HEK293 (cell line): ENCODE measurements around the gene TMEM255B.

Source experiments
- CTCF ChIA-PET: fragments of 350-600 bp; formaldehyde crosslinking; extraction: SDS; loops from one replicate; lab custom pipeline; 2021; ENCODE audit warnings: antibody characterized with exemption; lab: Yijun Ruan, JAX
- POLR2A ChIA-PET: fragments of 300-600 bp; formaldehyde crosslinking; extraction: SDS; loops from one replicate; lab custom pipeline; 2020; ENCODE audit warnings: antibody characterized with exemption, inconsistent platforms; lab: Yijun Ruan, JAX
- H3K27ac ChIP-seq: fragments of 200-500 bp; sonication (Bioruptor generic); 2 replicates; pipeline ENCODE4 v1.5.1; 2014; ENCODE audit warnings: low read depth, low read length, control low read depth, inconsistent platforms; ENCODE audit errors: extremely low read depth
- H3K36me3 ChIP-seq, 2 experiments: fragments of 200-500 bp in 1 of 2; sonication (Bioruptor generic) in 1 of 2; 1 replicate in 1 of 2; 2 replicates in 1 of 2; pipeline ENCODE4 v1.5.1; 2014 to 2017; ENCODE audit warnings: inconsistent platforms in 2 of 2, low read length in 2 of 2; ENCODE audit not compliant: control insufficient read depth in 2 of 2, insufficient read depth in 1 of 2
- H3K4me1 ChIP-seq: fragments of 200-500 bp; sonication (Bioruptor generic); 2 replicates; pipeline ENCODE4 v1.5.1; 2014; ENCODE audit warnings: mild to moderate bottlenecking, low read length, inconsistent platforms; ENCODE audit not compliant: control insufficient read depth, insufficient read depth
- H3K4me3 ChIP-seq: 2 replicates; pipeline ENCODE4 v1.5.1; 2011; ENCODE audit warnings: low read depth, mild to moderate bottlenecking, control low read depth, low read length, moderate library complexity
- H3K9me3 ChIP-seq: fragments of 200-500 bp; sonication (Bioruptor generic); 2 replicates; pipeline ENCODE4 v1.5.1; 2014; ENCODE audit warnings: low read depth, low read length, inconsistent platforms; ENCODE audit not compliant: control insufficient read depth, insufficient read depth
- GLI2 ChIP-seq: fragments of 450-650 bp; formaldehyde crosslinking; IDR thresholded peaks from 2 replicates; pipeline ENCODE4; 2017; ENCODE audit warnings: missing biosample characterization, missing genetic modification characterization, low read depth, borderline replicate concordance
- GLIS1 ChIP-seq: fragments of 450-650 bp; formaldehyde crosslinking; IDR thresholded peaks from 2 replicates; pipeline ENCODE4 v1.5.1; 2016; ENCODE audit warnings: missing biosample characterization, missing genetic modification characterization
- KLF8 ChIP-seq: fragments of 450-650 bp; formaldehyde crosslinking; IDR thresholded peaks from 2 replicates; pipeline ENCODE4 v1.5.1; 2016; ENCODE audit warnings: missing biosample characterization, missing genetic modification characterization
- OVOL3 ChIP-seq: fragments of 450-650 bp; formaldehyde crosslinking; IDR thresholded peaks from 2 replicates; pipeline ENCODE4 v1.5.1; 2016; ENCODE audit warnings: missing biosample characterization, missing genetic modification characterization
- PATZ1 ChIP-seq: fragments of 450-650 bp; formaldehyde crosslinking; IDR thresholded peaks from 2 replicates; pipeline ENCODE4 v1.5.1; 2016; ENCODE audit warnings: missing biosample characterization, missing genetic modification characterization
- ZBTB21 ChIP-seq: fragments of 450-650 bp; formaldehyde crosslinking; IDR thresholded peaks from 2 replicates; pipeline ENCODE4 v1.5.1; 2017; ENCODE audit warnings: missing biosample characterization, missing genetic modification characterization
- ZBTB48 ChIP-seq: fragments of 450-650 bp; formaldehyde crosslinking; IDR thresholded peaks from 2 replicates; pipeline ENCODE4 v1.5.1; 2016; ENCODE audit warnings: missing biosample characterization, missing genetic modification characterization
- ZBTB8A ChIP-seq: fragments of 450-650 bp; formaldehyde crosslinking; IDR thresholded peaks from 2 replicates; pipeline ENCODE4 v1.5.1; 2016; ENCODE audit warnings: missing biosample characterization, missing genetic modification characterization
- ZEB2 ChIP-seq: fragments of 450-650 bp; formaldehyde crosslinking; IDR thresholded peaks from 2 replicates; pipeline ENCODE4 v1.5.1; 2016; ENCODE audit warnings: missing biosample characterization, missing genetic modification characterization
- ZNF146 ChIP-seq: fragments of 450-650 bp; formaldehyde crosslinking; IDR thresholded peaks from 2 replicates; pipeline ENCODE4 v1.5.1; 2016; ENCODE audit warnings: missing biosample characterization, missing genetic modification characterization
- ZNF175 ChIP-seq: fragments of 450-650 bp; formaldehyde crosslinking; IDR thresholded peaks from 2 replicates; pipeline ENCODE4 v1.5.1; 2016; ENCODE audit warnings: missing biosample characterization, missing genetic modification characterization
- ZNF23 ChIP-seq: fragments of 450-650 bp; formaldehyde crosslinking; IDR thresholded peaks from 2 replicates; pipeline ENCODE4 v1.5.1; 2016; ENCODE audit warnings: missing biosample characterization, missing genetic modification characterization, borderline replicate concordance
- ZNF266 ChIP-seq: fragments of 450-650 bp; formaldehyde crosslinking; IDR thresholded peaks from 2 replicates; pipeline ENCODE4 v1.5.1; 2016; ENCODE audit warnings: missing biosample characterization, missing genetic modification characterization, low read depth
- ZNF280D ChIP-seq: fragments of 450-650 bp; formaldehyde crosslinking; IDR thresholded peaks from 2 replicates; pipeline ENCODE4 v1.5.1; 2016; ENCODE audit warnings: missing biosample characterization, missing genetic modification characterization
- ZNF302 ChIP-seq: fragments of 450-650 bp; formaldehyde crosslinking; IDR thresholded peaks from 2 replicates; pipeline ENCODE4 v1.5.1; 2016; ENCODE audit warnings: missing biosample characterization, missing genetic modification characterization, low read depth
- ZNF354C ChIP-seq: fragments of 450-650 bp; formaldehyde crosslinking; IDR thresholded peaks from 2 replicates; pipeline ENCODE4 v1.5.1; 2016; ENCODE audit warnings: missing biosample characterization, missing genetic modification characterization, low read depth, borderline replicate concordance
- ZNF433 ChIP-seq: fragments of 450-650 bp; formaldehyde crosslinking; IDR thresholded peaks from 2 replicates; pipeline ENCODE4 v1.5.1; 2016; ENCODE audit warnings: missing biosample characterization, missing genetic modification characterization, low read depth
- ZNF560 ChIP-seq: fragments of 450-650 bp; formaldehyde crosslinking; IDR thresholded peaks from 2 replicates; pipeline ENCODE4 v1.5.1; 2017; ENCODE audit warnings: missing biosample characterization, missing genetic modification characterization, borderline replicate concordance
- ZNF561 ChIP-seq: fragments of 450-650 bp; IDR thresholded peaks from 2 replicates; pipeline ENCODE4 v1.5.1; 2018; ENCODE audit warnings: missing biosample characterization, missing genetic modification characterization, borderline replicate concordance
- ZNF580 ChIP-seq: fragments of 450-650 bp; formaldehyde crosslinking; IDR thresholded peaks from 2 replicates; pipeline ENCODE4 v1.5.1; 2016; ENCODE audit warnings: missing biosample characterization, missing genetic modification characterization
- ZNF610 ChIP-seq: fragments of 450-650 bp; formaldehyde crosslinking; IDR thresholded peaks from 2 replicates; pipeline ENCODE4 v1.5.1; 2016; ENCODE audit warnings: missing biosample characterization, missing genetic modification characterization, borderline replicate concordance
- ZNF621 ChIP-seq: fragments of 450-650 bp; formaldehyde crosslinking; IDR thresholded peaks from 2 replicates; pipeline ENCODE4 v1.5.1; 2017; ENCODE audit warnings: missing biosample characterization, missing genetic modification characterization
- ZNF629 ChIP-seq: fragments of 450-650 bp; formaldehyde crosslinking; IDR thresholded peaks from 2 replicates; pipeline ENCODE4 v1.5.1; 2017; ENCODE audit warnings: missing biosample characterization, missing genetic modification characterization
- ZNF654 ChIP-seq: fragments of 450-650 bp; formaldehyde crosslinking; IDR thresholded peaks from 2 replicates; pipeline ENCODE4 v1.5.1; 2016; ENCODE audit warnings: low read depth, missing biosample characterization, missing genetic modification characterization
- ZNF670 ChIP-seq: fragments of 450-650 bp; formaldehyde crosslinking; IDR thresholded peaks from 2 replicates; pipeline ENCODE4 v1.5.1; 2016; ENCODE audit warnings: missing biosample characterization, missing genetic modification characterization, low read depth
- ZNF777 ChIP-seq: fragments of 450-650 bp; formaldehyde crosslinking; IDR thresholded peaks from 2 replicates; pipeline ENCODE4 v1.5.1; 2017; ENCODE audit warnings: missing biosample characterization, missing genetic modification characterization, borderline replicate concordance

The TMEM255B gene

GRCh38 chr13:113861433-113862030 lies 102.5 kb downstream of the TMEM255B start (continued):
- 0 out of 2 replicates have a peak, but pooled peaks have one; percentile 12 for TF ChIP-seq ZEB2 (tag by site-specific recombination)

- no peak overlapping the region for H3K27ac ChIP-seq
- H3K36me3 ChIP-seq = peaks cover 0 to 16% of the 10 kb centered on the region in 2 experiments; a peak in 1 of 3 replicates
- H3K4me1 ChIP-seq = peaks cover 3% of the 10 kb centered on the region; the same call in 1 of the 2 replicates
- no peaks in the 10 kb centered on the region for H3K9me3 ChIP-seq
- H3K4me3 ChIP-seq = peak overlapping the region; percentile 52; the same call in 1 of the 2 replicates
- TF ChIP-seq ZBTB21 (tag by site-specific recombination) = no peak
- TF ChIP-seq, all 188 proteins: peak for 0
- POLR2A ChIA-PET = no interaction called here
- CTCF ChIA-PET = interaction anchor here (0.6 kb wide), 1 partner anchor 298 kb away, joined by 3 read pairs; no protein-coding TSS in a partner anchor
Measured at GRCh38 chr13:113862191-113862930, 103.3 kb downstream of the TMEM255B start.

GRCh38 chr13:113862931-113863523 lies 104.0 kb downstream of the TMEM255B start:
- CTCF ChIA-PET = interaction anchor here (0.6 kb wide), 1 partner anchor 299 kb away, joined by 3 read pairs; no protein-coding TSS in a partner anchor
- POLR2A ChIA-PET = interaction anchor here (1.2 kb wide), 1 partner anchor 25 kb away, joined by 3 read pairs; no protein-coding TSS in a partner anchor
- H3K9me3 ChIP-seq = no peaks in the 10 kb centered on the region
- TF ChIP-seq ZBTB8A (tag by site-specific recombination) = no peak; the same call in 1 of the 2 replicates
- TF ChIP-seq ZNF629 (tag by site-specific recombination) = no peak
- no peak for TF ChIP-seq ZNF580 (tag by site-specific recombination)
- TF ChIP-seq GLI2 (tag by site-specific recombination) = no peak
- no peak for TF ChIP-seq ZNF302 (tag by site-specific recombination)
- TF ChIP-seq ZBTB48 (tag by site-specific recombination) = no peak
- no peak for TF ChIP-seq ZNF560 (tag by site-specific recombination)
- TF ChIP-seq ZNF561 (tag by site-specific recombination) = no peak
- TF ChIP-seq GLIS1 = peak; percentile 6; the same call in 1 of the 2 replicates
- TF ChIP-seq ZNF433 = no peak
- TF ChIP-seq ZNF175 = no peak
- TF ChIP-seq PATZ1 (tag by site-specific recombination) = peak; percentile 15; the same call in 1 of the 2 replicates
- TF ChIP-seq ZNF621 (tag by site-specific recombination) = no peak
- TF ChIP-seq KLF8 (tag by site-specific recombination) = no peak; the same call in 1 of the 2 replicates
- TF ChIP-seq ZNF146 (tag by site-specific recombination) = no peak
- no peak for TF ChIP-seq OVOL3 (tag by site-specific recombination)
- TF ChIP-seq ZNF777 (tag by site-specific recombination) = no peak
- no peak for TF ChIP-seq ZNF354C (tag by site-specific recombination)
- no peak for TF ChIP-seq ZNF610 (tag by site-specific recombination)
- no peak for TF ChIP-seq ZNF670 (tag by site-specific recombination)
- TF ChIP-seq ZNF654 (tag by site-specific recombination) = no peak
- TF ChIP-seq ZNF23 (tag by site-specific recombination) = no peak
- TF ChIP-seq ZNF266 (tag by site-specific recombination) = no peak
- TF ChIP-seq ZNF280D = no peak

More at GRCh38 chr13:113862931-113863523, 104.0 kb downstream of the TMEM255B start:
- H3K36me3 ChIP-seq = peaks cover 0 to 16% of the 10 kb centered on the region in 2 experiments; a peak in 1 of 3 replicates
- peaks cover 3% of the 10 kb centered on the region; the same call in 1 of the 2 replicates for H3K4me1 ChIP-seq
- H3K27ac ChIP-seq = peak overlapping the region; percentile 51; the same call in 1 of the 2 replicates
- peak overlapping the region; percentile 52 for H3K4me3 ChIP-seq
